ENCODE measurements around the gene MINDY2.
"Not testable (repeated sequence)": the region's sequence is repeated elsewhere in the genome, so short reads cannot be mapped to it uniquely, and the experiment has no call there.

The MINDY2 gene

DNA sequence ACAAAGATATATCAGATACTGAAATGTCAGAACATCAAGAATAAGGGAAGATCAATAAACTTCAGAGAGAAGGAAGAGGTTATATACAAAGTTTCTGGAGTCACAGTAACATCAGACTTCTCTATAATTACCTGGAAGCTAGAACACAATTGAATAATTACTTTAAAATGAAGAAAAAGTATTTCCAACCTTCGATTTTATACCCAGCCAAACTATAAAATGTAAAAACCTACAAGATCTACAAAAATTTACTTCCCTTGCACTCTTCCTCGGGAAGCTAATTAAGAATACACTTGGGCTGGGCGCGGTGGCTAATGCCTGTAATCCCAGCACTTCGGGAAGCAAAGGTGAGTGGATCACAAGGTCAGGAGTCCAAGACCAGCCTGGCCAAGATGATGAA lies 6.6 kb upstream of the MINDY2 start:
- TF ChIP-seq, protein P1, sequence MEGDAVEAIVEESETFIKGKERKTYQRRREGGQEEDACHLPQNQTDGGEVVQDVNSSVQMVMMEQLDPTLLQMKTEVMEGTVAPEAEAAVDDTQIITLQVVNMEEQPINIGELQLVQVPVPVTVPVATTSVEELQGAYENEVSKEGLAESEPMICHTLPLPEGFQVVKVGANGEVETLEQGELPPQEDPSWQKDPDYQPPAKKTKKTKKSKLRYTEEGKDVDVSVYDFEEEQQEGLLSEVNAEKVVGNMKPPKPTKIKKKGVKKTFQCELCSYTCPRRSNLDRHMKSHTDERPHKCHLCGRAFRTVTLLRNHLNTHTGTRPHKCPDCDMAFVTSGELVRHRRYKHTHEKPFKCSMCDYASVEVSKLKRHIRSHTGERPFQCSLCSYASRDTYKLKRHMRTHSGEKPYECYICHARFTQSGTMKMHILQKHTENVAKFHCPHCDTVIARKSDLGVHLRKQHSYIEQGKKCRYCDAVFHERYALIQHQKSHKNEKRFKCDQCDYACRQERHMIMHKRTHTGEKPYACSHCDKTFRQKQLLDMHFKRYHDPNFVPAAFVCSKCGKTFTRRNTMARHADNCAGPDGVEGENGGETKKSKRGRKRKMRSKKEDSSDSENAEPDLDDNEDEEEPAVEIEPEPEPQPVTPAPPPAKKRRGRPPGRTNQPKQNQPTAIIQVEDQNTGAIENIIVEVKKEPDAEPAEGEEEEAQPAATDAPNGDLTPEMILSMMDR (IDR thresholded peaks at IDR 0.05; ENCODE audit: low read length, missing control alignments) = no peak
- no peak overlapping the region for H3K4me3 ChIP-seq (replicated peaks; ENCODE audit: low read depth, low read length)
- no peak for DNase-seq (ENCODE audit: low read depth)

DNA sequence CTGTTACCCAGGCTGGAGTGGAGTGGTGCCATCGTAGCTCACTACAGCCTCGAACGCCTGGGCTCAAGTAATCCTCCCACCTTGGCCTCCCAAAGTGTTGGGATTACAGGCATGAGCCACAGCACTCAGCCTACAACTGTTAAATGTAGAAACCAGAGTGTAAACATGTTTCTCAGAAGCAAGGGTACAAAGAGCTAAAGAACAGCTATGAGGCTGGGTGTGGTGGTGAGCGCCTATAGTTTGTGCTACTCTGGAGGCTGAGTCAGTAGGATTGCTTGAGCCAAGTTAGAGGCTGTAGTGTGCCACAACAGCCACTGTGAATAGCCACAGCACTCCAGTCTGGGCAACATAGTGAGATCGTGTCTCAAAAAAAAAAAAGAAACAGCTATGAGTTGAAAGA lies 4.8 kb upstream of the MINDY2 start:
- no peak overlapping the region for H3K4me3 ChIP-seq (replicated peaks; ENCODE audit: low read depth, low read length)
- no peak for DNase-seq (ENCODE audit: low read depth)

DNA sequence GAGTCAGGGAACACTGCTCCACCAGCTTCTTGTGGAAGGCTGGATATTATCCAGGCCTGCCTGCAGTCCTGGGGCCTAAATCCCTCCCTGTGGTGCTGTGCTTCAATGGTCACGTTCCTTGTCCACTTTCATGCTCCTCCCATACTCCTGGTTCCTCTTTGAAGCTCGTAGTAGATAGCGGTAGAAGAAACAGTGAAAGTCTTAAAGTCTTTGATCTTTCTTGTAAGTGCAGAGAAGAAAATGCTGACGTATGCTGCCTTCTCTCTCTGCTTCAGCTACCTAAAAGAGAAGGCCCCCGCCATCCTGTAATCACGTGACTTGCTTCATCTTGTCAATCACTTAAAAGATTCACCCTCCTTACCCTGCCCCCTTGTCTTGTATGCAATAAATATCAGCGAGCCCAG lies 2.5 kb upstream of the MINDY2 start:
- not testable (repeated sequence) for DNase-seq (ENCODE audit: low read depth); H3K4me3 ChIP-seq (replicated peaks; ENCODE audit: low read depth, low read length)

More for the DNA sequence above, 4.8 kb upstream of the MINDY2 start:
- TF ChIP-seq, protein P1 (IDR thresholded peaks at IDR 0.05; ENCODE audit: low read length, missing control alignments) = no peak

DNA sequence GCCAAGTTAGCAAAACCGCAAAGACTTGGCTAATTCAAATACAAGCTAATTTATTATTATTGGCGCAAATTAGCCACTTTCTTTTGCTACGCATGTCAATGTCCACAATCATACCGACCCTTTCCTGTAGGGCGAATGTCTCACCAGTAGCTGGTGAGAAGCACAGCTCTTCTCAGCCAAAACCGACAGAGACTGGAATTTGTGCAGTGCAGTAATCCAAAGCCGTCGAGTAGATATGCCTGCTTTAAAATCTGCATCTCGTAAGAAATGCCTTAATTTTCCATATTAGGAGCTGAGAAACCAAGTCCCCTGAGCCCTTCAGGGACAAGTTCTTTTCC lies 614 bp upstream of the MINDY2 start:
- peak; percentile 86 for DNase-seq (ENCODE audit: low read depth)
- TF ChIP-seq, protein P1 (IDR thresholded peaks at IDR 0.05; ENCODE audit: low read length, missing control alignments) = no peak
- H3K4me3 ChIP-seq (replicated peaks; ENCODE audit: low read depth, low read length) = peak overlapping the region; percentile 92

DNA sequence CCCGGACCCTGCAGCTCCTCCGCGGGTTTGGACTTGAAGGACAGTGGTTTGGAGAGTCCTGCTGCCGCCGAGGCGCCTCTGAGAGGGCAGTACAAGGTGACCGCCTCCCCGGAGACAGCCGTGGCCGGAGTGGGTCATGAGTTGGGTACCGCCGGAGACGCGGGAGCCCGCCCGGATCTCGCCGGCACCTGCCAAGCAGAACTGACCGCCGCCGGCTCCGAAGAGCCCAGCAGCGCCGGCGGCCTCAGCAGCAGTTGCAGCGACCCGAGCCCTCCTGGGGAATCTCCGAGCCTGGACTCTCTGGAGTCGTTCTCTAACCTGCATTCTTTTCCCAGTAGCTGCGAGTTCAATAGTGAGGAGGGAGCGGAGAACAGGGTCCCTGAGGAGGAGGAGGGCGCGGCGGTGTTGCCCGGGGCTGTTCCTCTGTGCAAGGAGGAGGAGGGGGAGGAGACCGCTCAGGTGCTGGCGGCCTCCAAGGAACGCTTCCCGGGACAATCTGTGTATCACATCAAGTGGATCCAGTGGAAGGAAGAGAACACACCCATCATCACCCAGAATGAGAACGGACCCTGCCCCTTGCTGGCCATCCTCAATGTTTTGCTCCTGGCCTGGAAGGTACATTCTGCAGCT lies 634 bp downstream of the MINDY2 start:
- TF ChIP-seq, protein P1 (IDR thresholded peaks at IDR 0.05; ENCODE audit: low read length, missing control alignments) = no peak
- DNase-seq (ENCODE audit: low read depth) = no peak
- peak overlapping the region; percentile 92 for H3K4me3 ChIP-seq (replicated peaks; ENCODE audit: low read depth, low read length)

DNA sequence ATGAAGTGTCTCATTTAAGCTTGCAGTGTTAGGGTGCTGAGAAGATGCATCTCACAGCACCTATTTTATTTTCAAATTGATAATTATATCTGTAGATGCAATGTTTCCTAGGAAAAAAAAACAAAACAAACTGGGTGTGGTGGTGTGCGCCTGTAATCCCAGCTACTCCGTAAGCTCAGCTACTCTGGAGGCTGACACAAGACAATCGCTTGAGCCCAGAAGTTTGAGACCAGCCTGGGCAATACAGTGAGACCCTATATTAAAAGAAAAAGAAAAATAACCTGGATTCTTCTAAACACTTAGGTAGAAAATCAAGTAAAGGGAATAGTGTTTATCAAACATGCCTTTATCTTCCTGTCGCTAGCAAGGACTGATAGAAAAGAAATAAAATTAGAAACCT lies 1.9 kb downstream of the MINDY2 start:
- TF ChIP-seq, protein P1 (IDR thresholded peaks at IDR 0.05; ENCODE audit: low read length, missing control alignments) = no peak

DNA sequence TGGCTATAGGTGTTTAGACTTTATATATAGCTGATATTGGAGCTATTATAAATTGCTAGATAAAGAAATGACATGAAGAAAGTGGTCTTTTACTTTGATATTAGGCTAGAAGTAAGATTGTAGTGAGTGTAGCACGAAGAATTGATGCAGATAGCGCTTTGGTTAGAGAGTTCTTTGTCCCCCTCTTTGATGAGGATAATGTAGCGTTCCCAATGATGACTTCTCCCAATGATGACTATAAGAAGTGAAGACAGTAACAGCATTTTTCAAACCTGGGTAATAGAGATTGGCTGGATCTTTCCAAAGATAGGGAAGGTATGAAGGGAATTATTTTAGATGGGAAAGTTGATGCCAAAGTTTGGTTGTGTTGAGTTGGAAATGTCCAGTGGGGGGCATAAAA lies 4.3 kb downstream of the MINDY2 start:
- TF ChIP-seq, protein P1 (IDR thresholded peaks at IDR 0.05; ENCODE audit: low read length, missing control alignments) = no peak
- no peak overlapping the region for H3K4me3 ChIP-seq (replicated peaks; ENCODE audit: low read depth, low read length)
- DNase-seq (ENCODE audit: low read depth) = no peak

More for the DNA sequence above, 1.9 kb downstream of the MINDY2 start:
- peak overlapping the region; percentile 92 for H3K4me3 ChIP-seq (replicated peaks; ENCODE audit: low read depth, low read length)
- DNase-seq (ENCODE audit: low read depth) = no peak

Measured in fibroblast of pulmonary artery (primary cell).